Smooth muscle cell (in vitro differentiated cells): ENCODE results near the gene ENTPD2. TPM values are rescaled to one million over a fixed set of nuclear protein-coding genes. Genes with fewer than 3 reads are reported as not detected.

ENCODE experiments used
- DNase-seq: peaks from one replicate; lab custom pipeline; 2025; ENCODE audit not compliant: unreplicated experiment; lab: John Stamatoyannopoulos, UW
- H2AFZ ChIP-seq: fragments of 200-600 bp; sonication (generic); 2 replicates; pipeline ENCODE4 v1.6.0; 2016; ENCODE audit warnings: antibody characterized with exemption, low read depth, mild to moderate bottlenecking
- H3F3A ChIP-seq: fragments of 200-600 bp; sonication (generic); 2 replicates; pipeline ENCODE4 v1.6.0; 2017; ENCODE audit warnings: antibody characterized with exemption, low read depth
- H3K27ac ChIP-seq: fragments of 200-600 bp; sonication (generic); 2 replicates; pipeline ENCODE4 v1.5.1; 2016; ENCODE audit warnings: low read depth, mild to moderate bottlenecking
- H3K27me3 ChIP-seq: fragments of 200-600 bp; sonication (generic); 2 replicates; pipeline ENCODE4 v1.6.1; 2016; ENCODE audit warnings: low read depth, mild to moderate bottlenecking
- H3K36me3 ChIP-seq: fragments of 200-600 bp; sonication (generic); 2 replicates; pipeline ENCODE4 v1.5.1; 2016; ENCODE audit warnings: low read depth
- H3K4me1 ChIP-seq: fragments of 200-600 bp; sonication (generic); 2 replicates; pipeline ENCODE4 v1.5.1; 2016; ENCODE audit warnings: low read depth
- H3K4me2 ChIP-seq: fragments of 200-600 bp; sonication (generic); 2 replicates; pipeline ENCODE4 v1.6.0; 2016; ENCODE audit warnings: mild to moderate bottlenecking
- H3K4me3 ChIP-seq: fragments of 200-600 bp; sonication (generic); 2 replicates; pipeline ENCODE4 v1.5.1; 2016; ENCODE audit warnings: mild to moderate bottlenecking
- H3K79me2 ChIP-seq: fragments of 200-600 bp; sonication (generic); 2 replicates; pipeline ENCODE4 v1.6.0; 2016; ENCODE audit warnings: low read depth, mild to moderate bottlenecking
- H3K9ac ChIP-seq: fragments of 200-600 bp; sonication (generic); 2 replicates; pipeline ENCODE4 v1.6.0; 2016; ENCODE audit warnings: low read depth
- H3K9me3 ChIP-seq: fragments of 200-600 bp; sonication (generic); replicated peaks from 2 replicates; pipeline ENCODE4 v1.5.1; 2016; ENCODE audit warnings: low read depth
- H4K20me1 ChIP-seq: fragments of 200-600 bp; sonication (generic); 2 replicates; pipeline ENCODE4 v1.6.0; 2016; ENCODE audit warnings: low read depth
- WGBS: methylation state at CpG from one replicate; pipeline ENCODE4 v1.1.7; 2016; ENCODE audit warnings: low lambda C conversion rate; 5-methylcytosine and 5-hydroxymethylcytosine counted together
- polyA plus RNA-seq: library from polyadenylated mRNA; unstranded; fragments of >200 nt; fragmentation: Nextera tagmentation; extraction: Ambion mirVana; gene quantifications from 2 replicates; pipeline ENCODE4 v1.2.1, GENCODE V29; 2016
- total RNA-seq: library from RNA; depleted of rRNA; stranded (reverse); fragments of >200 nt; gene quantifications from 2 replicates; pipeline ENCODE4 v1.2.3, GENCODE V29; 2014
- TF ChIP-seq, protein P1 (sequence below): fragments of 200-600 bp; sonication (generic); IDR thresholded peaks from 2 replicates; pipeline ENCODE4 v1.5.1; 2017; ENCODE audit warnings: borderline replicate concordance, mild to moderate bottlenecking, antibody characterized with exemption; ENCODE audit not compliant: insufficient read depth, poor library complexity, severe bottlenecking

Gene ENTPD2
- total and polyA plus RNA-seq, 2 experiments from 2014 or later, result 0.30 TPM; not detected in 1

DNA sequence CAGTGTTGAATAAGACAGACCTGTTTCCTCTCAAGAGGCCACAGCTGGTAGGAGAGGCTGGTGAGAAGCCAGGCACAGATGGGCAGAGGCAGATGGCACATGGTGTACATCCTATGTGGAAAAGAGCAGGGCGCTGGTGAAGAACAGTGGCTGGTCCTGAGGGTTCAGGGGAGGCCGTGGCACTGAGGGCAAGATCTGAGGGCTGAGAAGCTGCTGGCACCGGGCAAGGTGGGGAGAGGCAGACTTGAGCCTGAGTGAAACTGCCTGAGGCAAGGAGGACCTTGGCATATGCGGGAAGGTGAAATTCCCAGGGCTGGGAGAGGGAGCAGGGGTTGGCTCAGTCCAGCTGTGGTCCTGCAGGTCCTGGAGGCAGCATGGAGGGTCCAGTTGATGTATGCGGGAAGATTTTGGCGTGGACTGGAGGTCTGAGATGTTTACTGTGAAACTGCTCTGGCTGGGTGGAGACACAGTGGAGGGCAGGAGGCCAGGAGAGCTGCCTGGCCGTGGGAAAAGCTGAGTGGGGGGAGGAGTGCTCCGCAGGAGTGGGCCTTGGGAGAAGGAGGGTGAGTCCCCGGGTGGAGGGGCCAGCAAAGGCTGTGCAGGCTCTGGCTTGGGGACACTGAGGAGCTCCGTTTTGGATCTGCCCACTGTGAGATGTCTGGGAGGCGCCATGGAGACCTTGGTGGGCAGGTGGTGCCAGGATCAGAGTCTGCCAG, 35.5 kb upstream of the ENTPD2 start:
- Histone ChIP-seq H4K20me1 (peaks cover 13% of the 10 kb centered on the region), H3K4me1 (peaks cover 14% of the 10 kb centered on the region), H3K79me2 (peaks cover 19% of the 10 kb centered on the region), H3K4me3 (no peak overlapping the region), H3K4me2 (no peak overlapping the region), H3K36me3 (no peaks in the 10 kb centered on the region), H3K27me3 (no peaks in the 10 kb centered on the region), H3K9me3 (no peaks in the 10 kb centered on the region), H3K9ac (no peak overlapping the region), H3F3A (peaks cover 13% of the 10 kb centered on the region), H2AFZ (no peak overlapping the region), H3K27ac (no peak overlapping the region)
- WGBS, result 94% methylated on average over 11 of the region's 11 CpGs
- TF ChIP-seq, protein P1, sequence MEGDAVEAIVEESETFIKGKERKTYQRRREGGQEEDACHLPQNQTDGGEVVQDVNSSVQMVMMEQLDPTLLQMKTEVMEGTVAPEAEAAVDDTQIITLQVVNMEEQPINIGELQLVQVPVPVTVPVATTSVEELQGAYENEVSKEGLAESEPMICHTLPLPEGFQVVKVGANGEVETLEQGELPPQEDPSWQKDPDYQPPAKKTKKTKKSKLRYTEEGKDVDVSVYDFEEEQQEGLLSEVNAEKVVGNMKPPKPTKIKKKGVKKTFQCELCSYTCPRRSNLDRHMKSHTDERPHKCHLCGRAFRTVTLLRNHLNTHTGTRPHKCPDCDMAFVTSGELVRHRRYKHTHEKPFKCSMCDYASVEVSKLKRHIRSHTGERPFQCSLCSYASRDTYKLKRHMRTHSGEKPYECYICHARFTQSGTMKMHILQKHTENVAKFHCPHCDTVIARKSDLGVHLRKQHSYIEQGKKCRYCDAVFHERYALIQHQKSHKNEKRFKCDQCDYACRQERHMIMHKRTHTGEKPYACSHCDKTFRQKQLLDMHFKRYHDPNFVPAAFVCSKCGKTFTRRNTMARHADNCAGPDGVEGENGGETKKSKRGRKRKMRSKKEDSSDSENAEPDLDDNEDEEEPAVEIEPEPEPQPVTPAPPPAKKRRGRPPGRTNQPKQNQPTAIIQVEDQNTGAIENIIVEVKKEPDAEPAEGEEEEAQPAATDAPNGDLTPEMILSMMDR, result no peak
- DNase-seq, result no peak

DNA sequence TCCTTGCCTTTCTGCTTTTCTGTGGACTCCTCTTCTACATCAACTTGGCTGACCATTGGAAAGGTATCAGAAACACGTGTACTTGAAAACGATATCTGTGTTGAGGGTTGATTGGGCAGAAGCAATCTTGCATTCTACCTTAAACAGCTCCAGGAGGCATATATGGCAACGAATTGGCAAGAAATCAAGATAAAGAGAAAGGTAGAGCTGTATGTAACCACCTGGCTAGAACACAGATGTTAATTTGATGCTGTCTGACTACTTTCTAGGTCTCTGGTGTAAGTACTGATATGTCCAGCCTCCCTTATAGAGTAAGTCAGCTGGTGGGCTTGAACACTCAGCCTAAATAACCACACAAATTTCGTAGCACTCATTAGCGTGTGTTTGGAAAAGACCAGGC, 34.3 kb upstream of the ENTPD2 start:
- WGBS, result 95% methylated on average over 5 of the region's 5 CpGs
- Histone ChIP-seq H4K20me1 (peaks cover 13% of the 10 kb centered on the region), H3K27ac (no peak overlapping the region), H3K36me3 (no peaks in the 10 kb centered on the region), H3K27me3 (no peaks in the 10 kb centered on the region), H3K9ac (no peak overlapping the region), H3F3A (peaks cover 18% of the 10 kb centered on the region), H3K79me2 (peaks cover 19% of the 10 kb centered on the region), H3K4me1 (peaks cover 20% of the 10 kb centered on the region), H3K4me3 (peak overlapping the region; percentile 75), H3K4me2 (peak overlapping the region; percentile 96), H3K9me3 (no peaks in the 10 kb centered on the region), H2AFZ (no peak overlapping the region)
- TF ChIP-seq, protein P1, result no peak
- no peak for DNase-seq

DNA sequence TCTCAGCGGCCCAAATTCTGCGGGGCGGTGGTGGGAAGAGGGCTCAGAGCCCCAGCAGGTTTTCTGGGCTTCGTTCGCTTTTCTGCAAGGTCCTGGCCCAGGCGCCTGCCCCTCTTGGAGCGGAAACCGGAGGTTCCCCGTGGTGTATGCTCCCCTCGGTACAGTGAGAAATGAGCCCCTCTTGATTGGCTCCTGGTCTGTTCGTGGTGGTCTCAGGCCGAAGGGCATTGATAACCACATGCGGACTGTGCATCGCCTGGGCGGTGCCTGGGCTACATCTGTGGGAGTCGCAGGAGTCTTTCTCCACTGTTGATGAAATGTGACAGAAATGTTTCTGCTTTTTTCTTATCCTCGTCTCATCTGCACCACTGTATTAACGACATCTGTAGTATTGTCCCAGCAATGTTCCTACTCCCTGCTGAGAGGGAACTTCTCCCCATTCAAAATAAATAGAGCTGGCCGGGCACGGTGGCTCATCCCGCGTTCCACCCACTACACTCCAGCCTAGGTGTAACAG, 33.6 kb upstream of the ENTPD2 start:
- peaks cover 6% of the 10 kb centered on the region for H4K20me1 ChIP-seq
- peaks cover 20% of the 10 kb centered on the region for H3K4me1 ChIP-seq
- H3K9me3 ChIP-seq, result no peaks in the 10 kb centered on the region
- H3K9ac ChIP-seq, result peak overlapping the region; percentile 86
- WGBS, result 11% methylated on average over 22 of the region's 22 CpGs
- TF ChIP-seq, protein P1, result no peak
- peaks cover 19% of the 10 kb centered on the region for H3K79me2 ChIP-seq
- peak overlapping the region; percentile 79 for H3K27ac ChIP-seq
- H3K4me3 ChIP-seq, result peak overlapping the region; percentile 75
- DNase-seq, result no peak
- H2AFZ ChIP-seq, result peak overlapping the region; percentile 81
- H3K27me3 ChIP-seq, result no peaks in the 10 kb centered on the region
- peak overlapping the region; percentile 96 for H3K4me2 ChIP-seq
- peaks cover 24% of the 10 kb centered on the region for H3F3A ChIP-seq
- H3K36me3 ChIP-seq, result no peaks in the 10 kb centered on the region
